ENCODE measurements around the gene SBK2.
A peak's percentile ranks its signal among the peaks of the same experiment; 100 is the strongest.

SBK2 gene

DNA sequence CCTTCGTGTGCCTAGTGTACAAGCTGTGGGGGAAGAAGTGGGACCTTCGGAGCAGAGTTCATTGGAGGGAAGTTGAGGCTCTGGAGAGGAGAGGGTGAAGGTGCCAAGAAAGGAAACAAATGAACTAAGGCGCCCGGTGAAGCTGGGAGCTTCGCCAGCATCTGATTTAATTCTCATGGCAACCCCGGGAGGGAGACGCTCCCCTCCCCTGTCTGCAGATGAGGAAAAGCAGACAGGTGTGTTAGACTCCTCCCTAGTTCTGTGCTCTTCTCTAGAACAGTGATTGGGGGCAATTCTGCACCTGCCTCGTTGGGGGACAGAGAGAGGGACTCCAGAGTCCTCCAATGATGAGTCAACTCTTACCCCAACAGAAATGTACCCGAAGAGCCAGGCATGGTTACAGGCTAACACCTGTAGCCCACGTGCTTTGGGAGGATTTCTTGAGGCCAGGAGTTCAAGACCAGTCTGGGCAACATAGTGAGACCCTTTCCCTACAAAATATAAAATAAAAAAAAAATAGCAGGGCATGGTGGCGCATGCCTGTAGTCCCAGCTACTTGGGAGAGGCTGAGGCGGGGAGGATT is 44.5 kb downstream of the SBK2 start:
- no peak for DNase-seq
- in situ Hi-C loops (cut with HindIII; ENCODE audit: low pct_ligation_motif_present, low pct_unique_long_range_greater_than_20kb, low sequenced_read_pairs) = no loop called here

DNA sequence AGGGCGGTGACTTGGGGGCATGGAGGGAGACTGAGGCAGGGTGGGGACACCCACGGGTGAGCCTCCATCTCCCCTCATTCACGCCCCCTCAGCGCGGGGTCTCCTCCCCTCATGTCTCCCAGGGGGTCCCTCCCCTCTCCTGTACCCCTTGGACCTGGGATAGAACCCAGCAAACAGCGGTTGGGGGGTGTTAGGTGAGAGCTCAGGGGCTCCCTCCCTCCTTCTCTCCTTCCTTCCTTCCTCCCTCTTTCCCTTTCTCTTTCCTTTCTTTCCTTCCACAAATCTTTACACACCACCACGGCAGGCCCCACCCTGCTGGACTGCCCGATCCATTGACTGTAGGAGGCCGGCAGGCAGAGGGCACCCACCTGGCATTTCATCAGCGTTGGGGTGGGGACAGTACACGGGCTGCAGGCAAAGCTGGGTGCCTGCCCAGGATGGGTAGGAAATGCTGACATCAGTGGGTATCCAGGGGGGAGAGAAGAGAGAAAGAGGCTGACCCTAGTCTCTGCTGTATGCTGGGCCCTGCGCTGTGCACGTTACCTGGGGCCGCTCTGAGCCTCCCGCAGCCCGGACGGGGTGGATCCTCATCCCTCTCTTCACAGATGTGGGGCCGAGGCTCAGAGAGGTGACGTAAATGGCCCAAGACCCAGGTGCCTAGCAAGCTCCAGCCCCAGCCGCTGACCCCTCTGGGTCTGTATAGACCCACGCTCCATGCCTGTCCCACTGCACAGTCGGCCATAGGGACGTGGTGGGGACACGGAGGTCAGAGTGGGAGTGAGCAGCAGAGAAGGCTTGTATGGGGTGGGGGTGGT is 45.2 kb downstream of the SBK2 start:
- in situ Hi-C loops (cut with HindIII; ENCODE audit: low pct_ligation_motif_present, low pct_unique_long_range_greater_than_20kb, low sequenced_read_pairs) = no loop called here
- DNase-seq = no peak

- in situ Hi-C loops (cut with HindIII; ENCODE audit: low pct_ligation_motif_present, low pct_unique_long_range_greater_than_20kb, low sequenced_read_pairs) = no loop called here
- DNase-seq = no peak
Measured at GRCh38 chr19:55490478-55491432, 46.2 kb downstream of the SBK2 start.

- in situ Hi-C loops (cut with HindIII; ENCODE audit: low pct_ligation_motif_present, low pct_unique_long_range_greater_than_20kb, low sequenced_read_pairs) = no loop called here
- no peak for DNase-seq
Measured at GRCh38 chr19:55489711-55490477, 47.0 kb downstream of the SBK2 start.

GRCh38 chr19:55488986-55489710 is 47.8 kb downstream of the SBK2 start:
- in situ Hi-C loops (cut with HindIII; ENCODE audit: low pct_ligation_motif_present, low pct_unique_long_range_greater_than_20kb, low sequenced_read_pairs) = no loop called here
- no peak for DNase-seq

GRCh38 chr19:55487924-55488687 is 48.8 kb downstream of the SBK2 start, which contains the start of gene SSC5D:
Gene SSC5D (plus strand): TSS chr19:55488436. CDS start chr19:55488590, 154 bp downstream.
- in situ Hi-C loops (cut with HindIII; ENCODE audit: low pct_ligation_motif_present, low pct_unique_long_range_greater_than_20kb, low sequenced_read_pairs) = no loop called here
- peak; percentile 17 for DNase-seq

DNA sequence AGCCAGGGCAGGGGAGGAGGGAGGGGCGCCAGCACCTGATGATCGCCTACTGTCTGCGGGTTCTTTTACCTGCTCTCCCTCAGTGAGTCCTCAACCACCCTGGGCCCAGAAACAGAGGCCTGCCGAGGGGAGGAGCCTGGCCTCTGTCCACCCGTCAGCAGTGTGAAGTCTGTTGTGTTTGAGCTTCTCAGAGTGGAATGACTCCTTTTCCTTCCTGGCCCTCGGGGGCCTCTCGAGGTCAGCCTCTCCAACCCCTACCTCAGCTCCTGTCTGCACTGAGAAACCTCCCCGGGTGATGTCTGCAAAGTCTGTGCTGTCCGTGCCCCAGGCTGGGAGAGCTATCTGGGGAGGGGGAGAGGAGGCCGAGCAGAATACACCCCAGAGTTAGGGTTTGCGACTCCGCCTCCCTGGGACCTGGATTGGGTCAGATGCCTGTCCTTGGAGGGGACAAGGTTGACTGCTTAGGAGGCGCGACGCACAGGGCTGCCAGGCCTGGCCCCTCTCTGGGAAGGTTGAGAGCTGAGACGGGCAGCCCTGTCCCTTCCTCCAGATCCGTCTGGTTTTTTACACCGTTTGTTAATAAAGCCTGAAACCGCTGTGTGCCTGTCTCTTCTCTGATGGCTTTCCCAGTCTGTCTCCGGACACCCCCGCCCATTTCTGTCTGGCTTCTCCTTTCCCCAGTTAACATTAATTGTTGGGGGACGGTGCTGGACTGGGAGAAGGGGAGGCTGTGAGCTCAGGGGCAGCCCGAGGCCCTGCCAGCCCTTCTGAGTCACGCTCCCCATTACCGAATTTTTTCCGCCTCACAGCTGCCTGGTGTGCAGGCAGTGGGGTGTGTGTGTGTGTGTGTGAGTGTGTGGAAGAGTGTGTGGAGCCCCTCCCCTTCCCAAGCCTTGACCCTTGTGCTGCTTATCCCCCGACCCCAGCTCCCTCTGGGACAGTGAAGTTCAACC is 49.7 kb downstream of the SBK2 start:
- peak; percentile 83 for DNase-seq
- in situ Hi-C loops (cut with HindIII; ENCODE audit: low pct_ligation_motif_present, low pct_unique_long_range_greater_than_20kb, low sequenced_read_pairs) = no loop called here

DNA sequence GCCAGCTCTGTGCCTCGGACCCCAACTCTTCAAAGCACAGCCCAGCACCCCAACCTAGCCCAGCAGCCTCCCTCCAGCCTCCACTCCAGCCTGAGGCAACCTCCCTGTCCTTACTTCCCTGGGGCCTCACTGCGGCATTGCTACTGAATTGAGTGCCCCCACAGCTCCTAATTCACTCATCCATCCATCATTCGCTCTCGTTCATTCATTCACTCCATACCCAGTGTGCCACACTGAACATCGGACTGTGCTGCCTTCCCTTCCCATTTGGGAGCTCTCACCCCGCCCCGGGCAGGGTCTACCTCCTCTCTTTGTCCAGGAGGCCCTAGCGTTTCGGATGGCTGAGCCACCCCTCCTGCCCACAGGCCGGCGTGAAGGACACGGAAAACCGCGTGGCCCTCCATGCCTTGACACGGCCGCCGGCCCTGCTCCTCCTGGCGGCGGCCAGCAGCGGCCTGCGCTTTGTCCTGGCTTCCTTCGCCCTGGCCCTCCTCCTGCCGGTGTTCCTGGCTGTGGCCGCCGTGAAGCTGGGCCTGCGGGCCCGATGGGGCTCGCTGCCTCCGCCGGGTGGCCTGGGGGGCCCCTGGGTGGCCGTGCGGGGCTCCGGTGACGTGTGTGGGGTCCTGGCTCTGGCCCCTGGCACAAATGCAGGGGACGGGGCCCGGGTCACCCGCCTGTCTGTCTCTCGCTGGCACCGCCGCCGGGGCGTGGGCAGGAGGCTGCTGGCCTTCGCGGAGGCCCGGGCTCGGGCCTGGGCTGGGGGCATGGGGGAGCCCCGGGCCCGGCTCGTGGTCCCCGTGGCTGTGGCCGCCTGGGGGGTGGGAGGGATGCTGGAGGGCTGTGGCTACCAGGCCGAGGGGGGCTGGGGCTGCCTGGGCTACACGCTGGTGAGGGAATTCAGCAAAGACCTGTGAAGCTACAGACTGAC is 50.6 kb downstream of the SBK2 start:
- DNase-seq = no peak
- in situ Hi-C loops (cut with HindIII; ENCODE audit: low pct_ligation_motif_present, low pct_unique_long_range_greater_than_20kb, low sequenced_read_pairs) = no loop called here

- in situ Hi-C loops (cut with HindIII; ENCODE audit: low pct_ligation_motif_present, low pct_unique_long_range_greater_than_20kb, low sequenced_read_pairs) = no loop called here
- DNase-seq = no peak
Measured at GRCh38 chr19:55485439-55486011, 51.4 kb downstream of the SBK2 start.

DNA sequence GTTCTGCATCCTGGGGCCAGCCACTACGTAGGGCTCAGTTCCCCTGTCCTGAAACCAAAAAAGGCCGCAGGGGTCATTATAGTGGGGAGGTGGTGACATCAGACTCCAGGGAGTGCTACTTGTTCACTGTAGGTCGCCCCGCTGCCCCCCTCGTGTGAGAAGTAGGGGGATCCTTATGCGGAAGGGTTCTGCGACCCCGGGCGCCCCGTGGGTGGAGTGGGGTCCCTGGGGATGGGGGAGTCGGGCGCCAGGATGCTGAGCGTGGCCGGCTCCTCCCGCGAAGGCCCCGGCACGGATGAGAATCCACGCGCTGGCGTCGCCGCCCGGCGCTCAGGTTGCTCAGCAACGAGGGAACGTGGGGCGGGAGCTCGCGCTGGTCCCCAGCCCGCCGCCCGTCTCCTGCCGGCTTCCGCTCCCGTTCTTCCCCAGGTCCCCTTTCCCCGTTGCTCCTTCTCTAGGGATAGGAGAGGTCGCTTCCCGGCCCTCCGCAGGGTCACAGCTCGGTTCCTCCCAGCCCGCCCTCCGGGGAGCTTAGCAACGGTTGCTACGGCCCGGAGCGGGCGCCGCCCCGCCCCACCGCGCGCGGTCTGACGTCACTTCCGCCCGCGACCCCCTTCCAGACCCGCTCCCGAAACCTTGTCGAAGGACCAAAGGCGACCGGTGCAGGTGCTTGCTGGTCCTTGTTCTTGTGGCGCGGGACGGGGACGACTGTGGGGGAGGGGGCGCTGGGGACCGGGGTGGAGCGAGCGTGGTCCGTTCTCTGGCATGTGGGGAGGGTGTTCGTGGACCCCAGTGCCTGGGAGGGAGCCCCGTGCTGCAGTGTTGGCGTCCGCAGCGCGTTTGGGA is 52.1 kb downstream of the SBK2 start, which contains the start of gene NAT14:
Gene NAT14 (plus strand): TSS at position 596 of the 846 bp plus-strand sequence. CDS start 521 bp downstream, outside the sequence.
- in situ Hi-C loops (cut with HindIII; ENCODE audit: low pct_ligation_motif_present, low pct_unique_long_range_greater_than_20kb, low sequenced_read_pairs) = no loop called here
- DNase-seq = peak; percentile 60

DNA sequence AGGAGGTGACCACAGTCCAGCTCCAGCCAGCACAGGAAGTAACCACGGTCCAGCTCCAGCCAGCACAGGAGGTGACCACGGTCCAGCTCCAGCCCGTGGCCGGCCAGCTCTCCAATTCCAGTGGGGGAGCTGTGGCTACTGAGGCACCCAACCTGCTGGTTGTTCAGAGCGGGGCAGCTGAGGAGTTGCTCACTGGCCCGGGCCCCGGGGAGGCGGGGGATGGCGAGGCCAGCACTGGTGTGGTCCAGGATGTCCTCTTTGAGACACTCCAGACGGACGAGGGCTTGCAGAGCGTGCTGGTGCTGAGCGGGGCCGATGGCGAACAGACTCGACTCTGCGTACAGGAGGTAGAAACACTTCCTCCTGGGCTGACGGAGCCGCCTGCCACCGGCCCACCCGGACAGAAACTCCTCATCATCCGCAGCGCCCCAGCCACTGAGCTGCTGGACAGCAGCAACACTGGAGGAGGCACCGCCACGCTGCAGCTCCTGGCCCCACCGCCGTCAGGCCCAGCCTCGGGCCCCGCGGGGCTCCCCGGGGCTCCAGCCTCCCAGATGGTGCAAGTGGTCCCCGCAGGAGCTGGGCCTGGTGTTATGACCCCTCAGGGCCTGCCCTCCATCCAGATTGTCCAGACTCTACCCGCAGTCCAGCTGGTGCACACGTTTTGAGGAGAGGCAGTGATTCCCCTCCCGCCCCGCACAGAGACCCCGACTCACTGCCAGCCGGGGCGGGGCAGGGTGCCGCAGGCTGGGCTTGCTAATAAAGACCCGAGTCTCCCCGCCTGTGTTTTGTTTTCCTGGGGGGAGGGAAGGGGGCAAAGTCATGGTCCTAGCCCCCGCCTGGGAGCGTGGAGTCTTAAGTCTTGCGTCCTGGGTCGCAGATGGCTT is 53.0 kb downstream of the SBK2 start:
- in situ Hi-C loops (cut with HindIII; ENCODE audit: low pct_ligation_motif_present, low pct_unique_long_range_greater_than_20kb, low sequenced_read_pairs) = no loop called here
- DNase-seq = no peak

GRCh38 chr19:55482967-55483705 is 53.8 kb downstream of the SBK2 start:
- in situ Hi-C loops (cut with HindIII; ENCODE audit: low pct_ligation_motif_present, low pct_unique_long_range_greater_than_20kb, low sequenced_read_pairs) = no loop called here
- DNase-seq = no peak
